GM21786 (cell line): ENCODE data around the gene PAOX.
"Not testable (repeated sequence)": the region's sequence is repeated elsewhere in the genome, so short reads cannot be mapped to it uniquely, and the experiment has no call there.

Experiments
- ATAC-seq: cut with Tn5 transposase; IDR thresholded peaks from one replicate; pipeline ENCODE4 v1.9.1; 2021; ENCODE audit not compliant: unreplicated experiment

PAOX gene

GRCh38 chr10:133362846-133363245 is 16.2 kb upstream of the PAOX start:
- ATAC-seq, result no peak

GRCh38 chr10:133364645-133365431 is 14.2 kb upstream of the PAOX start:
- no peak for ATAC-seq

- ATAC-seq, result no peak
Observed at GRCh38 chr10:133365461-133366129, 13.5 kb upstream of the PAOX start.

- ATAC-seq, result no peak
Observed at GRCh38 chr10:133366130-133366478, 13.0 kb upstream of the PAOX start.

GRCh38 chr10:133366751-133367150 is 12.3 kb upstream of the PAOX start:
- ATAC-seq, result no peak

GRCh38 chr10:133367461-133367860 is 11.6 kb upstream of the PAOX start:
- ATAC-seq, result not testable (repeated sequence)

GRCh38 chr10:133368153-133368552 is 10.9 kb upstream of the PAOX start:
- no peak for ATAC-seq

- no peak for ATAC-seq
Observed at GRCh38 chr10:133370030-133370786, 8.9 kb upstream of the PAOX start.

- no peak for ATAC-seq
Observed at GRCh38 chr10:133372507-133372906, 6.6 kb upstream of the PAOX start.

- ATAC-seq, result peak; percentile 90
Observed at GRCh38 chr10:133373174-133374090, 5.6 kb upstream of the PAOX start, which contains the start of gene ECHS1. ECHS1 (minus strand) TSS chr10:133373354; CDS start chr10:133373333, 21 bp downstream.

- ATAC-seq, result no peak
Observed at GRCh38 chr10:133375357-133376115, 3.5 kb upstream of the PAOX start.

GRCh38 chr10:133376183-133376582 is 2.9 kb upstream of the PAOX start:
- ATAC-seq, result not testable (repeated sequence)

GRCh38 chr10:133377025-133377817 is 1.8 kb upstream of the PAOX start:
- no peak for ATAC-seq

- ATAC-seq, result no peak
Observed at GRCh38 chr10:133377818-133378250, 1.2 kb upstream of the PAOX start.

- peak; percentile 38 for ATAC-seq
Observed at GRCh38 chr10:133378251-133379096, 588 bp upstream of the PAOX start.

GRCh38 chr10:133379801-133380666 is 972 bp downstream of the PAOX start:
- no peak for ATAC-seq

GRCh38 chr10:133381036-133381435 is 2.0 kb downstream of the PAOX start:
- ATAC-seq, result no peak
